IMR-90 (cell line): Measurements from ENCODE around the gene HBM. TPM values are rescaled to one million over a fixed set of nuclear protein-coding genes. Genes with fewer than 3 reads are reported as not detected.

Source experiments
- ATAC-seq: fragments of 200-7000 bp; cut with Tn5 transposase; 2 replicates; pipeline ENCODE4 v1.9.1; 2020; ENCODE audit warnings: low read depth, mild to moderate bottlenecking, moderate library complexity
- BruUV-seq: library from RNA; stranded (reverse); fragments of 400-500 nt; replicated peaks from 2 replicates; lab custom pipeline; 2021; lab: Mats Ljungman, UMichigan
- CTCF ChIA-PET: fragments of 300-600 bp; formaldehyde crosslinking; extraction: SDS; loops from one replicate; lab custom pipeline; 2021; ENCODE audit warnings: antibody characterized with exemption; lab: Yijun Ruan, JAX
- POLR2A ChIA-PET: fragments of 300-600 bp; sonication (Branson Sonifier 250); formaldehyde crosslinking; loops from one replicate; lab custom pipeline; 2022; ENCODE audit warnings: antibody characterized with exemption; ENCODE audit not compliant: unreplicated experiment; lab: Charles Lee
- DNase-seq: peaks from one replicate; pipeline ENCODE4 v3.0.0; 2013
- H2AFZ ChIP-seq: replicated peaks from 2 replicates; pipeline ENCODE3; 2013; ENCODE audit warnings: low read length, mild to moderate bottlenecking; ENCODE audit not compliant: poor library complexity
- H2AK5ac ChIP-seq: 2 replicates; pipeline ENCODE4 v1.6.1; 2013; ENCODE audit warnings: low read depth, low read length, inconsistent platforms
- H2AK9ac ChIP-seq: replicated peaks from 2 replicates; pipeline ENCODE3; 2013; ENCODE audit warnings: mild to moderate bottlenecking, low read depth, low read length, moderate library complexity; ENCODE audit not compliant: poor library complexity
- H2BK120ac ChIP-seq: 2 replicates; pipeline ENCODE4 v1.6.1; 2013; ENCODE audit warnings: low read depth, low read length, inconsistent platforms
- H2BK15ac ChIP-seq: 3 replicates; pipeline ENCODE4 v1.6.1; 2013; ENCODE audit warnings: low read depth, low read length, inconsistent platforms
- H2BK20ac ChIP-seq: 2 replicates; pipeline ENCODE4 v1.6.1; 2013; ENCODE audit warnings: low read depth, mild to moderate bottlenecking, inconsistent platforms, low read length, moderate library complexity
- H2BK5ac ChIP-seq: 2 replicates; pipeline ENCODE4 v1.6.1; 2013; ENCODE audit warnings: mild to moderate bottlenecking, low read depth, low read length, inconsistent platforms; ENCODE audit not compliant: poor library complexity, severe bottlenecking
- H3K14ac ChIP-seq: replicated peaks from 2 replicates; pipeline ENCODE4 v1.6.1; 2013; ENCODE audit warnings: low read depth, low read length, inconsistent platforms
- H3K18ac ChIP-seq: 2 replicates; pipeline ENCODE4 v1.6.1; 2013; ENCODE audit warnings: low read depth, low read length, control low read depth
- H3K23ac ChIP-seq: 2 replicates; pipeline ENCODE4 v1.6.1; 2013; ENCODE audit warnings: low read depth, low read length, inconsistent platforms
- H3K27ac ChIP-seq: 2 replicates; pipeline ENCODE4 v1.5.1; 2013; ENCODE audit warnings: mild to moderate bottlenecking, control low read depth, low read length; ENCODE audit not compliant: insufficient read depth
- H3K27me3 ChIP-seq: 2 replicates; pipeline ENCODE4 v1.6.1; 2013; ENCODE audit warnings: low read length; ENCODE audit not compliant: control insufficient read depth, insufficient read depth
- H3K36me3 ChIP-seq: 2 replicates; pipeline ENCODE4 v1.6.1; 2013; ENCODE audit warnings: low read length, mixed read lengths; ENCODE audit not compliant: control insufficient read depth, insufficient read depth
- H3K4ac ChIP-seq: 2 replicates; pipeline ENCODE4 v1.6.1; 2013; ENCODE audit warnings: low read depth, low read length, inconsistent platforms
- H3K4me1 ChIP-seq: 2 replicates; pipeline ENCODE4 v1.6.1; 2013; ENCODE audit warnings: low read length, mixed read lengths; ENCODE audit not compliant: control insufficient read depth, insufficient read depth
- H3K4me2 ChIP-seq: 2 replicates; pipeline ENCODE4 v1.6.1; 2013; ENCODE audit warnings: low read depth, mild to moderate bottlenecking, control low read depth, low read length, moderate library complexity
- H3K4me3 ChIP-seq: 2 replicates; pipeline ENCODE4 v1.5.1; 2013; ENCODE audit warnings: low read depth, mild to moderate bottlenecking, control low read depth, low read length, moderate library complexity; ENCODE audit not compliant: insufficient read depth
- H3K56ac ChIP-seq: 2 replicates; pipeline ENCODE4 v1.6.1; 2013; ENCODE audit warnings: low read length, inconsistent platforms; ENCODE audit not compliant: insufficient read depth; ENCODE audit errors: extremely low read depth
- H3K79me1 ChIP-seq, 2 experiments: 2 replicates each; pipeline ENCODE4 v1.6.1; 2013; ENCODE audit warnings: low read length in 2 of 2, inconsistent platforms in 1 of 2, low read depth in 1 of 2
- H3K9ac ChIP-seq: 2 replicates; pipeline ENCODE4 v1.6.1; 2013; ENCODE audit warnings: low read depth, low read length, control low read depth
- H3K9me1 ChIP-seq: 2 replicates; pipeline ENCODE4 v1.6.1; 2013; ENCODE audit warnings: low read length, inconsistent platforms; ENCODE audit not compliant: insufficient read depth
- H3K9me3 ChIP-seq: 2 replicates; pipeline ENCODE4 v1.6.1; 2013; ENCODE audit warnings: low read length; ENCODE audit not compliant: control insufficient read depth, insufficient read depth
- H4K20me1 ChIP-seq: 2 replicates; pipeline ENCODE4 v1.6.1; 2013; ENCODE audit warnings: low read length, inconsistent platforms; ENCODE audit not compliant: insufficient read depth
- H4K5ac ChIP-seq: 2 replicates; pipeline ENCODE4 v1.6.1; 2013; ENCODE audit warnings: mild to moderate bottlenecking, low read depth, low read length, control low read depth
- H4K8ac ChIP-seq, 2 experiments: 2 replicates each; pipeline ENCODE4 v1.6.1; 2013; ENCODE audit warnings: low read depth in 2 of 2, low read length in 2 of 2, control low read depth in 1 of 2, inconsistent platforms in 1 of 2
- H4K91ac ChIP-seq: 2 replicates; pipeline ENCODE4 v1.6.1; 2013; ENCODE audit warnings: low read depth, low read length, inconsistent platforms; ENCODE audit not compliant: insufficient read depth
- BHLHE40 ChIP-seq: fragments of 150-350 bp; IDR thresholded peaks from 2 replicates; pipeline ENCODE4 v1.6.1; 2016; ENCODE audit warnings: mild to moderate bottlenecking, low read depth, low read length
- CEBPB ChIP-seq: IDR thresholded peaks from 2 replicates; pipeline ENCODE4 v1.6.1; 2012; ENCODE audit warnings: low read depth, low read length, improper control_type of control experiment
- CHD1 ChIP-seq: IDR thresholded peaks from 2 replicates; pipeline ENCODE4 v1.6.1; 2012; ENCODE audit warnings: low read depth, low read length, improper control_type of control experiment
- MAFK ChIP-seq: IDR thresholded peaks from 2 replicates; pipeline ENCODE4 v1.6.1; 2012; ENCODE audit warnings: low read depth, low read length, improper control_type of control experiment
- MAZ ChIP-seq: IDR thresholded peaks from 2 replicates; pipeline ENCODE4 v1.6.1; 2012; ENCODE audit warnings: low read depth, mild to moderate bottlenecking, low read length, improper control_type of control experiment, moderate library complexity, borderline replicate concordance
- MXI1 ChIP-seq: IDR thresholded peaks from 2 replicates; pipeline ENCODE4 v1.6.1; 2012; ENCODE audit warnings: low read depth, mild to moderate bottlenecking, low read length, moderate library complexity, borderline replicate concordance
- POLR2A ChIP-seq: IDR thresholded peaks from 2 replicates; pipeline ENCODE4 v1.6.1; 2012; ENCODE audit warnings: mild to moderate bottlenecking, low read depth, low read length
- RAD21 ChIP-seq: IDR thresholded peaks from 2 replicates; pipeline ENCODE4 v1.6.1; 2012; ENCODE audit warnings: low read length, improper control_type of control experiment
- RCOR1 ChIP-seq: IDR thresholded peaks from 2 replicates; pipeline ENCODE4 v1.6.1; 2012; ENCODE audit warnings: mild to moderate bottlenecking, low read length, improper control_type of control experiment; ENCODE audit not compliant: insufficient replicate concordance
- RFX5 ChIP-seq: IDR thresholded peaks from 2 replicates; pipeline ENCODE4 v1.8.0; 2012; ENCODE audit warnings: low read depth, mild to moderate bottlenecking, low read length, moderate library complexity
- SMC3 ChIP-seq: fragments of 150-350 bp; IDR thresholded peaks from 2 replicates; pipeline ENCODE4 v1.6.1; 2016; ENCODE audit warnings: low read depth, mild to moderate bottlenecking, antibody characterized with exemption, low read length, moderate library complexity
- WGBS, 2 experiments: methylation state at CpG; one replicate each; pipeline versions ENCODE4 v1.1.5 to v1.1.7; 2013; ENCODE audit warnings: missing lambda C conversion rate in 2 of 2; ENCODE audit not compliant: insufficient read length in 1 of 2; ENCODE audit errors: extremely low coverage in 2 of 2; 5-methylcytosine and 5-hydroxymethylcytosine counted together
- dilution Hi-C: fragments of 300-500 bp; cut with HindIII; formaldehyde crosslinking; loops from one replicate; pipeline ENCODE4 v1.14.3; 2018; ENCODE audit warnings: low sequenced_read_pairs; ENCODE audit not compliant: unreplicated experiment
- in situ Hi-C: fragments of 300-500 bp; cut with MboI; formaldehyde crosslinking; loops from 3 replicates; pipeline ENCODE4 v1.14.3; 2019; ENCODE audit warnings: low sequenced_read_pairs, inconsistent platforms, mixed read lengths
- intact Hi-C: fragments of 100-400 bp; cut with micrococcal nuclease; formaldehyde crosslinking; loops from 2 replicates; pipeline ENCODE4 v1.10.0; 2022
- polyA plus RNA-seq, 3 experiments: library from polyadenylated mRNA; depleted of rRNA; stranded (reverse); fragments of >200 nt; gene quantifications; 2 replicates each; pipeline ENCODE4 v1.2.3, GENCODE V29; 2012; ENCODE audit warnings: low replicate concordance in 1 of 3
- total RNA-seq: library from RNA; depleted of rRNA; stranded (reverse); fragments of >200 nt; gene quantifications from 2 replicates; pipeline ENCODE4 v1.2.3, GENCODE V29; 2012
- TF ChIP-seq, protein P1 (sequence below): fragments of 150-350 bp; IDR thresholded peaks from 2 replicates; pipeline ENCODE4 v1.6.1; 2016; ENCODE audit warnings: low read depth, mild to moderate bottlenecking, low read length, moderate library complexity, borderline replicate concordance

Gene HBM
- total and polyA plus RNA-seq, 2 of the 4 experiments (the other 2 are of a cell fraction): not detected

- ChIA-PET POLR2A (no interaction called here), CTCF (no interaction called here)
- H3K9me3 ChIP-seq: no peaks in the 10 kb centered on the region
- H3K18ac ChIP-seq: no peak overlapping the region
- no peak overlapping the region for H3K4ac ChIP-seq
- no peak overlapping the region for H2BK20ac ChIP-seq
- no peak overlapping the region for H2BK5ac ChIP-seq
- no peak overlapping the region for H3K23ac ChIP-seq
- in situ Hi-C loops (no loop called here), dilution Hi-C loops (no loop called here), intact Hi-C loops (no loop called here)
- no peak overlapping the region for H3K4me2 ChIP-seq
- no peak overlapping the region for H2AK5ac ChIP-seq
- H3K14ac ChIP-seq: no peak overlapping the region
- no peak overlapping the region for H4K91ac ChIP-seq
- H3K9me1 ChIP-seq: no peaks in the 10 kb centered on the region
- no TSS peak for BruUV-seq
- no peak overlapping the region for H2AFZ ChIP-seq
- peaks cover 38 to 75% of the 10 kb centered on the region in 2 experiments for H3K79me1 ChIP-seq
- H2BK120ac ChIP-seq: no peak overlapping the region
- H2AK9ac ChIP-seq: no peak overlapping the region
- H3K27me3 ChIP-seq: no peaks in the 10 kb centered on the region
- no peak overlapping the region for H2BK15ac ChIP-seq
- no peaks in the 10 kb centered on the region; the same call in 1 of the 2 replicates for H3K4me1 ChIP-seq
- WGBS, 2 experiments: 100% methylated on average over 5 of the region's 15 CpGs; no CpG with 5 or more reads in 1 of the 2 experiments
- no peak overlapping the region for H4K8ac ChIP-seq
- no peaks in the 10 kb centered on the region for H3K36me3 ChIP-seq
- no peak for TF ChIP-seq CEBPB
- TF ChIP-seq, protein P1, sequence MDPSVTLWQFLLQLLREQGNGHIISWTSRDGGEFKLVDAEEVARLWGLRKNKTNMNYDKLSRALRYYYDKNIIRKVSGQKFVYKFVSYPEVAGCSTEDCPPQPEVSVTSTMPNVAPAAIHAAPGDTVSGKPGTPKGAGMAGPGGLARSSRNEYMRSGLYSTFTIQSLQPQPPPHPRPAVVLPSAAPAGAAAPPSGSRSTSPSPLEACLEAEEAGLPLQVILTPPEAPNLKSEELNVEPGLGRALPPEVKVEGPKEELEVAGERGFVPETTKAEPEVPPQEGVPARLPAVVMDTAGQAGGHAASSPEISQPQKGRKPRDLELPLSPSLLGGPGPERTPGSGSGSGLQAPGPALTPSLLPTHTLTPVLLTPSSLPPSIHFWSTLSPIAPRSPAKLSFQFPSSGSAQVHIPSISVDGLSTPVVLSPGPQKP: no peak
- TF ChIP-seq RFX5: no peak
- no peak for TF ChIP-seq BHLHE40
- TF ChIP-seq MAZ: no peak
- no peak for TF ChIP-seq SMC3
- no peak for TF ChIP-seq MAFK
- no peak for TF ChIP-seq CHD1
- no peak for TF ChIP-seq MXI1
- TF ChIP-seq RCOR1: no peak
- no peak for TF ChIP-seq RAD21
- TF ChIP-seq POLR2A: no peak
- H3K27ac ChIP-seq: no peak overlapping the region
- DNase-seq (no peak), ATAC-seq (no peak)
- H4K20me1 ChIP-seq: peaks cover 32% of the 10 kb centered on the region
- H3K56ac ChIP-seq: no peak overlapping the region
- no peak overlapping the region for H4K5ac ChIP-seq
- H3K4me3 ChIP-seq: no peak overlapping the region
- H3K9ac ChIP-seq: no peak overlapping the region
Measured at GRCh38 chr16:130533-131173, 35.1 kb upstream of the HBM start.
